HT-29 (cell line): ENCODE results near the gene PGAP6. TPM values are rescaled to one million over a fixed set of nuclear protein-coding genes. Genes with fewer than 3 reads are reported as not detected.
"Not testable (repeated sequence)": the region's sequence is repeated elsewhere in the genome, so short reads cannot be mapped to it uniquely, and the experiment has no call there.

ENCODE experiments used
- DNase-seq: peaks from one replicate; pipeline ENCODE4 v3.0.0-alpha.2; 2015; ENCODE audit warnings: low spot score
- total RNA-seq: library from RNA; depleted of rRNA; stranded (reverse); fragments of >200 nt; shearing (Covaris generic); gene quantifications from 2 replicates; pipeline ENCODE4 v1.2.3, GENCODE V29; 2014

Gene PGAP6
- total RNA-seq, 1 experiment from 2014 or later, result 161 TPM

GRCh38 chr16:367333-367903, 14.4 kb downstream of the PGAP6 start:
- no peak for DNase-seq

- DNase-seq, result no peak
Observed at GRCh38 chr16:366476-366875, 15.3 kb downstream of the PGAP6 start.

DNA sequence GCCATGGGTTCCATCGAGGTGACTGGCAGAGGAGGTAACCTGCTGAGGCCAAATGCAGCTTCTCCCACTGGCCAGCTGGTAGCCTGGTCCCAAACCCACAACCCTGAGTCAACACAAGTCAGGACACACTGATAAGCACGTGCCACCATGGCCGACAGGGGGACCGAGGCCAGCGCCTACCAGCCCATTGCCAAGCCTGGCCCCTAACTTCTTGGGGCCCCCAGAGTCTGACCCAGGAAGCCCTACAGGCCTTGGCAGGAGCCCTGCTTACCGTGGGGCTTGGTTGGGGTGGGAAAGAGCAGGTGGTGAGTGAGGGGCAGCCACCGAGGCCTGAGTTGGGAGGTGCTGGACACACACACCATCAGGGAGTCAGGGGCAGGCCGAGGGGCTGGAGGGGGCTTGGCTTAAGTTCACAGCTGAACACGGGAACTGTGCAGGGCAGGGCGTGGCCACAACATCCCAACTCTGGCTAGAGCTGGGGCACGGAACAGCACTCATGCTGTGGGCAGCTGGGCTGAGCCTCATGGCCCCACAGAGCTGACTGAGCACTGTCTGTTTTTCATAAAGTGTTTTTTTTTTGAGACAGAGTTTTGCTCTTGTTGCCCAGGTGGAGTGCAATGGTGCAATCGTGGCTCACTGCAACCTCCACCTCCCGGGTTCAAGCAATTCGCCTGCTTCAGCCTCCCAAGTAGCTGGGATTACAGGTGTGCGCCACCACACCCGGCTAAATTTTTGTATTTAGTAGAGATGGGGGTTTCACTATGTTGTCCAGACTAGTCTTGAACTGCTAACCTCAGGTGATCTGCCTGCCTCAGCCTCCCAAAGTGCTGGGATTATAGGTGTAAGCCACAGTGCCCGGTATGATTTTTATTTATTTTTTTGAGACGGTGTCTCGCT, 16.9 kb downstream of the PGAP6 start:
- DNase-seq, result no peak

- DNase-seq, result no peak
Observed at GRCh38 chr16:363766-364490, 17.9 kb downstream of the PGAP6 start.

GRCh38 chr16:363110-363765, 18.5 kb downstream of the PGAP6 start:
- DNase-seq, result no peak

DNA sequence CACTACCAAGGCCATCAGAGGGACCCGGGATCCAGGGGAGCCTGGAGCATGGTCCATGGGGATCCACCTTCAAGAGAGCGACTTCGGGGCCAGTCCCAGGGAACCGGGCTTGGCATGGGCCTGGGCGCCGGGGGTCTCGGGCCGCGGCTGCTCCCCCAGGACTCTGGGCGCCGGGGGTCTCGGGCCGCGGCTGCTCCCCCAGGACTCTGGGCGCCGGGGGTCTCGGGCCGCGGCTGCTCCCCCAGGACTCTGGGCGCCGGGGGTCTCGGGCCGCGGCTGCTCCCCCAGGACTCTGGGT, 19.1 kb downstream of the PGAP6 start:
- DNase-seq, result not testable (repeated sequence)

DNA sequence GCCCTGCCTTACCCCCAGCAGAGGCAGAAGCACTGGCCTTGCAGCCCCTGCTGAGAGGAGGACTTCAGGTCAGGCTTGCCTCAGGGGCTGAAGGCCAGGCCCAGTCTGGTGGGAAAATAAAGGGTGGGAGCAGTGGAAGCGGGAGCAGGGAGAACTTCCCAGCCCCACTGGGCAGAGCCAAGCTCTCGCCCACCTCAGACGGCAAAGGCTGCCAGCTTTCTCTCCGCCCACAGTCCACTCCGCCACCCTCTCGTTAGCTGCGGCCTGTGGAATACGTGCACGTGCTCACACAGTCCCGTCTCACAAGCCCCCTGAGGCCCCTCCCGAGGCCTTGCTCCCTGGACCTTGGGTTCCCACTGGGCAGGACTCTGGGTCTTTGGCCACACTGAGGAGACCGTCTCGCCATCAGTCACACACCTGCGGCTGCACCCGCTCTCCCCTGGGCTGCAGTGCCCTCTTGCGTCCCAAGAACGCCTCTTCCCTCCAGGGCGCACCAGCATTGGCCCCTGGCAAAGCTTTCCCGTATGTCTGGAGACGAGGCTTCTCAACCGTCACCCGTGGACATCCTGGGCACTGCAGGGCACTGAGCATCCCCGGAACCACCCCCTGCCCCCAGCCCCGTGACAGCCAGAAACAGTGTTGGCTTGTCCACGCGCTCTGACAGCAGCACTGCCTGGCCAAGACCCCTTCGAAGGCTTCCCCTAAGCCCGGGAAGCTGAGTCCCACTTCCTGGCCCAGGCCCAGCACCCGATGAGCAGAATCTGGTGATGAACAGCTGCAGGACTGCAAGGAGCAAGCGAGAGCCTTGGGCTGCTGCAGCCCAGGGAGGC, 19.7 kb downstream of the PGAP6 start:
- peak; percentile 93 for DNase-seq

DNA sequence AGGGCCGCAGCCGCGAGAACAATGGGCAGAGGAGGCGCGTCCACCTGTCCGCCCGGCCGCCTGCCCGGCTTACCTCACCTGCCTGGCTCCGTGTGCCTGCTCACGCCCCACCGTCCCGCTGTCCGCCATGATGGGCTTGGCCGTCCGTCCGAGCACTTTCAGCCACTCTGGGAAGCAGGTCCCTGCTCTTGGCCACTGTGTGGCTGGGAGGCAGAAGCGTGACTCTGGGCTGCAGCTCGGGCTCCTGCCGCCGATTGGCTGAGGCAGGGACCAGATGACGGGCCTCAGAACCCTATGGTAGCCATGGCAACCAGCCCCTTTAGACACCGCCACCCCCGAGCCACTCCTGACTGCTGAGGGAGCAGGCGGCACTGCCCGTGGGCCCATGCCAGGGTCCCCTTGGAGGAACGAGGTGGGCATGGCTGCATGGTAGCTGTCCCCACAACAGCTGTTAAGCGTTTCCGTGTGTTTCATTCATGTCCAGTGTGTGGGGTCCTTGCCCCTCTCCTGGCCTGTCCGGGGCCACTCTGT, 20.4 kb downstream of the PGAP6 start:
- DNase-seq, result no peak

DNA sequence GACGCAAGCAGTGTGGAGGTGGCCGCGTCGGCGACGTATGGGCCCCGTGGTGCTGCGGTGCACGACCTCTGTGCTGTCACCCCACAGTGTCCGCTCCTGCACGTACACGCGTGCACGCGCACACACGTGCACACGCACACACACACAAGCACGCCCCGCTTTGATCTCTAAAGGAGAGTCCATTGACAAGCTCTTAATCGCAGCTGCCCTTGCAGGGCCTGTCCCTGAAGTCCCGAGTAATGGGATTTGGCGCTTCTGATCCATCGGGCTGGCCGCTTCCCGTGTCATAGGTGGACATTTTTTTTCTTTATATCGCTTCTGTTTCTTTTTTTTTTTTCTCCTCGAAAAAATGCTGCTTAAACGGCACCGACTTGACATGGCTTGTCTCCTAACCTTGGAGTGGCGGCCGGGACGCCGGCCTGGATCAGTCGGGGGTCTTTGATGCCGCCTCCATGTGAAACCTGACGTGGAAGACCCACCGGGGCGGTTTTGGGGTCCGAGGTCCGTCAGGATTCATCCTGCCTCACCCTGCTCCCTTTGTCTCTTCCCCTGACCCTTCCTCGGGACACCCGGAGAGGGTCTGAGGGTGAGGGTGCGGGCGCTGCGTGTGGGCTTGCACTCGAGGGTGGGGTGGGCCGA, 21.0 kb downstream of the PGAP6 start:
- no peak for DNase-seq

DNA sequence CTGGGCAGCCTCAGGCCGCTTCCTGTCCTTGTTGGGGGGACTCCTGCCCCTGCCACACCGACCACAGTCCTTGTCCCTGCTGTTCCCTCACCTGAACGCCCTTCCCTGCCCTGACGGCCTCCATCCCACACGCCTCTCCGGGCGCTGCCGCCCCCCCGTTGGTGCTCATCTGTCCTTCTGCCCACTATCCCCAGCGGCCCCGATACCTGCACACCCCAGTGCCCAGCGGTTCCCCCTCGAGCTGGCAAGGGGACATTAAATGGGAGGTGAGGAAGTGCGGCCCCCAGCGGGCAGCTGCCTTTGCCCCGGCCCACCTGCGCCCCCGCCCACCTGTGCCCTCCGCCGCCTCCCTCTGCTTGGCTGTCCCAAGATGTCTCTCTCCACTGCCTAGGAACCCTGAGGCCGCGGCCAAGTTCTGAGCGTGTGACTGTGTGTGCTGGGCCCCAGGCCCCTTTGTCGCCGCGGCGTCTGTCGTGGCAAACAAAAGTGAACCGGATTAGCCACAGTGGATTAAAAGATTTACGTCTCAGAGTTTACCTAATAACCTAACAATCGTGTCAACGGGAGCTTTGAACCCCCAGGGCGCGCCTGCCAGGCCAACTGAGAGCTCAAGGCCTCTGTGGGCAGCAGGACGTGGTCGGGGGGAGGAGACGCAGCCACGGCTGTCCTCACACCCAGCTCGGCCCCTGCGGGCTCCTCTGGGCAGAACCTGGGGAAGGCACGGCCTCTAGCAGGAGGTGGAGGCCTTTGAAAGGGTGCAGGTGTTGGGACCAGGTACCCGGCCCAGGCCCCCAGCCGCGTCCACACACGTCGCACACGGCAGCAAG, 21.7 kb downstream of the PGAP6 start:
- no peak for DNase-seq

DNA sequence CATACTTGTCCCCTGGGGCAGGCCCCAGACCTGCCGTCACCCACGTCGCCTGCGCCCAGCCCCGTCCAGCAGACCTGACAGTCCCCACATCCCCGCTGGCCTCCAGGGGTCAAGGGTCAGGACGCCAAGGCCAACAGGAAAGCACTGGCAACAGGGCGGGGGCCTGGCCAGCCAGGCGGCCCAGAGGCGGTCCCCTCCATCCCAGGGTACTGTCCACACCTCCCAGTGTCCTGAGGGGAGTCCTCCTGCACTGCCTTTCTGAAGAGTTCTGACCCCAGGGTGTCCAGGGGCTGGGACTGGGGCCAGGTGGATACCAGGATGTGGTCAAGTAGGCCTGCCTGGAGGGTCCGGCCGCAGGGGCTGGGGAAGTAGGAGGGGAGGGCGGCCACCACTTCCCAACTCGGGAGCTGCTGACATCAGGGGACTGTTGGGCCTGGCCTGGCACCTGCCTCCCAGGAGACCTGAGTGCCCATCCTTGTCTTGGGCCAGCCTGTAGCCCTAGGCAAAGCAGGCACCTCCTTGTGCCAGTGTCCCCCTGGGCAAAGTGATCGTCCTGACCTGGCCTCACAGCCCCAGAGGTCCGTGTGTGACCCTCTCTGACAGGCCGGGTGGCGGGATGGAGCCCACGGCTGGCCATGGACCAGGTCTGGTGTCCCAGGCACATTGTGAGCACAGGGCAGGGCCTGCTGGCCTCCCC, 22.6 kb downstream of the PGAP6 start:
- DNase-seq, result no peak

- DNase-seq, result no peak
Observed at GRCh38 chr16:356741-357140, 25.0 kb downstream of the PGAP6 start.

DNA sequence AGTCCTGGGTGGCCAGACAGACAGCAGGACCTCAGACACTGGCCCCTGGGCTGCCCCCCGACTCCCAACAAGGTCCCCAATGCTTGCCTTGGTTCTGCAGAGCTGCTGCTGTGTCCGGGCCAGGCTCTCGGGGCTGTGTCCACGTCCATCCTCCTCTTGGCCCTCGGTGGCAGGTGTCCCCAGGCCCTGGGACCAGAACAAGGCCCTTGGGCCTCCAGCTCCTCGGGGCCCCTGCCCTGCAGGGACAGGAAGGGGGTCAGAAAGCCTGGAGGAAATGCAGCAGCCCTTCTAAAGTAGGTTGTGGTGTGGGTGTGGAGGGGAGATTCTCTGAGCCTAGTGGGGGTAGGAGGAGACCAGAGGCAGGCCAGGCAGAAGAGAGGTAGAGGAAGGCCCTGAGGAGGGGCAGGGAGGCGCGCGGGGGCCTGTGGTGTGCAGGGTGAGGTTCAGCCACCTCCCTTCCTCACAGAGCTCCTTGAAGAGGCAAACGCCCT, 26.8 kb downstream of the PGAP6 start:
- no peak for DNase-seq

GRCh38 chr16:354291-354881, 27.4 kb downstream of the PGAP6 start:
- no peak for DNase-seq

- DNase-seq, result no peak
Observed at GRCh38 chr16:353404-354290, 28.1 kb downstream of the PGAP6 start.

- DNase-seq, result peak; percentile 99
Observed at GRCh38 chr16:352547-353403, 29.0 kb downstream of the PGAP6 start, which contains the start of gene AXIN1. Gene AXIN1, minus strand, starts transcription at chr16:352723. Its CDS starts 5,698 bp downstream, at chr16:347025.
